GM19324 (cell line): Measurements from ENCODE around the gene MIR17HG.
"Not testable (repeated sequence)": the region's sequence is repeated elsewhere in the genome, so short reads cannot be mapped to it uniquely, and the experiment has no call there.

ENCODE experiments used
- ATAC-seq: cut with Tn5 transposase; IDR thresholded peaks from one replicate; pipeline ENCODE4 v1.9.1; 2021; ENCODE audit warnings: mild to moderate bottlenecking, moderate library complexity; ENCODE audit not compliant: unreplicated experiment, low FRiP score

The MIR17HG gene

DNA sequence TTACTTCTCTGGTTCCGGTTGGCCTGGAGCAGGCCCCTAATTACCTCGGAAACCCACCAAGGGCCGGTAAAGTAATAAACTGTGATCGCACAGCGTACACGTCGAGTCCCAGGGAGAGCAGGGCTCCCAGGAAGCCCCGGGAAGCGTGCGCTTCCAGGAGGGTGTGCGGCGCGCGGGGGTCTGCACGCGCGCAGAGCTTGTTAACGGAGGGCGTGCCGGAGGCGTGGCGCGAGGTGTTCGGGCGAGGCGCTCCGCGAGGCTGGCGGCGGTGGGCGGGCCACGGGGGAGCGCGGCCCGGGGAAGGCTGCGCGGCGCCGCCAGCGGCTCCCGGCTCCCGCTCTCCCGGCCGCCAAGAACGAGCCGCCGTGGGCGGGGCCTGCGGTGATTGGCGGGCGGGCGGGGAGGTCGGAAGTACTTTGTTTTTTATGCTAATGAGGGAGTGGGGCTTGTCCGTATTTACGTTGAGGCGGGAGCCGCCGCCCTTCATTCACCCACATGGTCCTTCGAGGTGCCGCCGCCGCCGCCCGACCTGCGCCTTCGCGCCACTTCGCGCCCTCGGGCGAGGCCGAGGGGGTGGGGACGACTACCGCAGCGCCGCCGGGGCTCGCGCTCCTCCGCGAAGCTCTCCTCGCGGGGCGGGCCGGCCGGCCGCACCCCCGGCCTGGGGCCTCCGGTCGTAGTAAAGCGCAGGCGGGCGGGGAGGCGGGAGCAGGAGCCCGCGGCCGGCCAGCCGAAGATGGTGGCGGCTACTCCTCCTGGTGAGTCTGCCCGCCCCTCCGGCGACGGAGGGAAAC is at the start of gene MIR17HG:
TSS of gene MIR17HG (plus strand) at position 486 of the 794 bp plus-strand sequence.
- ATAC-seq, result peak; percentile 66

DNA sequence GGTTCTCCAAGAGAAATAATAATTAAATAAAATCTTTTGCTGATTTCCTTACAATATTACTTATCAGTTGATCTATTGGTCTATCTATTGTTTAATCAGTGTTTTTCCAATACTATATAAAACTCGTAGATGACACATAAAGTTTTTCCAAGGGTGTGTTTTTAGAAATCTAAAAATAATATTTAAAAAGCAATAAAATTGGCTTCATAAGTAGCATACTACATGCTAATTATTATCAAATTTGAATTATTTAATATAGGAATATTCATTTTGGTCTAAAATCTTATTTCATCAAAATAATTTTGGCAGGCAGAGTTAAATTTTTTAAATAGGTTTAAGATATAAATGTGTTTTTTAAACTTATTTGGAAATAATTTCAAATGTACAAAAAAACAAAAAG is 49.4 kb upstream of the MIR17HG start:
- no peak for ATAC-seq

DNA sequence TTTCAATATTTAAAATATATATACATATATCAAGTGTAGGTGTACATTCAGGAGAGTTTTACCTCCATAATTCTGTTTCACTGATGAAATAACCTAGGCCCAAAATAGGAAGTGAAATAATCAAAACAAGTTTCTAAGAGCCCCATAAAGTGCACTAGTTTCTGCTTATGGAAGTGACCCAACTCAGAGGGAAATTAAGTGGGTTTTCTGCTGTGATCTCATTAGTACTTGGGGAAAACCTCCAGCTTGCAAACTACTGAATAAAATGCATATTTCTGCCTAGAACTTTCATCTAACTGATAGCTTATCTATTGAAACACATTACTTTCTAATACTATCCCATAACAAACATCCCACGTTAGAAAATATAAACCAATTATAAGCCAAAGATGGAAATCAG is 45.4 kb upstream of the MIR17HG start:
- ATAC-seq, result peak; percentile 81

DNA sequence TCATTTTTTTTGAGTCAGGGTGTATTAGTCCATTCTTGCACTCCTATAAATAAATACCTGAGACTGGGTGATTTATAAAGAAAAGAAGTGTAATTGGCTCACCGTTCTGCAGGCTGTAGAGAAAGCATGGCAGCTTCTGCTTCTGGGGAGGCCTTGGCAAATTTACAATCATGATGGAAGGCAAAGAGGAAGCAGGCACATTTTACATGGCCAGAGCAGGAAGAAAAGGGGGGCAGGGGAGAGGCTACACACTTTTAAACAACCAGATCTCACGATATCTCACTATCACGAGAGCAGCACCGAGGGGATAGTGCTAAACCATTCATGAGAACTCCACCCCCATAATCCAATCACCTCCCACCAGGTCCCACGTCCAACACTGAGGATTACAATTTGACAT is 44.5 kb upstream of the MIR17HG start:
- ATAC-seq, result no peak

DNA sequence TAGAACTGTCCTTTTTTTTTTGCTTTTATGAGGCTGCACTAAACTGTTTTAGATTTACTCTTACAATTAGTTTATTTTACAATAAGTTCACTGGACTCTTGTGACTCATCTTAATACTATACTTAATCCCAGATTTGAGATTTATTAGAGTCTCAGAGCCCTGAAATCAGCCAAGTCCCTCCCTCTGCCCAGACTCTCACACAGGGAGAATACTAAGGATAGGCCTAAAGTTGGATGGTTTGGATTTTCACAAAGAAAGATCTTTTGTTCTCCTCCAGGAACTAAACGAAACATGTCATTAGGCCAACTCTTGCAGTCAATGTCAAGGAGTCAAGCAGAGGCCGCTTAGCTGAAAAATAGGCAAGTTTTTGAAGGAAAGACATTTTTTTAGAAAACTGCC is 42.7 kb upstream of the MIR17HG start:
- ATAC-seq, result no peak

DNA sequence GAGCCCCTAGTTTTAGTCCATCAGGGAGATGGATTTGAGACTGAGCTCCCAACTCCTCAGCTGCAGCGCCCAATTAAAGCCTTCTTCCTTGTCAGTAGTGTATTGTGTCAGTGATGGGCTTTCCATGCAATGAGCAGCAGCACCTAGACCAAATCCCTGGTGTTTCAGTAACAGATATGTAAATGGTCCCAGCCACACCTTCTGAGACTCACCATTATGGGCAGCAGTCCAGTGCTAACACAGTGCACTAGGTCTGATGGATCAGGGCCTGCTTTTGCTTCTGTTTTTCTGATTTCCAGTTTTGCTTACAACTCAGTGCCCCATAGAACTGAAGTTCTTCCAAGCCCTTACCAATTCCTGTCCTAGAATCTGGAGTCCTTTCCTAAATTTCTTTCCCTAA is 41.8 kb upstream of the MIR17HG start:
- no peak for ATAC-seq

DNA sequence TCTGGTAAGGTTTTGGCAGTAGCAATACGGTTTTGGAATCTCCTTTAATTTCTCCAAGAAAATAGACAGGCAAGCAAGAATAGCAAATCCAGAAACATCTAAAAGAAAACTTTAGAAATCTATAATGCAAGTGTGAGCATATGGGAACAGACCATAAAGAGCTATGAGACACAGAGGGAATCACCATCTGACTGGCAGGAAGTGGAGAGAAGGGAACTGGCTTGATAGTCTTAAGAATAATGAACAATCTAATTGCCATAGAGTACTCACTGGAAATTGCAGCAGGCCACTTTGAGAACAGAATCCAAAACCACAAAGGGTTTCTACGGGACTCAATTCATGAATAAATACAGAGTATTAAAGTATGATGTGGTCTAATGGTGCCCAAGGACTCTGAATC is 39.6 kb upstream of the MIR17HG start:
- no peak for ATAC-seq

DNA sequence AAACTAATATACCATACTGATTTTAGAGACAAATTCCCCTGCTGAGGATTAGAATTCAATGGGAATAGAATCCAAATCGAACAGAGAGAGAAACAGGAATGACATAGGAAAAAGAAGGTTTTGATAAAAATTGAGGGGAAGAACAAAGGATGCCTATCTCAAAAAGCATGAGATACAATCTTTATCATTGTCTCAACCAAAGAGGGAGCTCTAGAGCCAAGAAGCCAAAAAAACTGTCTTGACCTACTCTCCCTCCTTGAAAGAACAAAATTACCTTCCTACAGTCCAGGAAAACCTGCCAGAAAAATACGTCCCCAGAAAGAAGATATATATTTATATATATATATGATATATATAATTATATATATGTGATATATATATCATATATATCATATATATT is 39.2 kb upstream of the MIR17HG start:
- no peak for ATAC-seq

DNA sequence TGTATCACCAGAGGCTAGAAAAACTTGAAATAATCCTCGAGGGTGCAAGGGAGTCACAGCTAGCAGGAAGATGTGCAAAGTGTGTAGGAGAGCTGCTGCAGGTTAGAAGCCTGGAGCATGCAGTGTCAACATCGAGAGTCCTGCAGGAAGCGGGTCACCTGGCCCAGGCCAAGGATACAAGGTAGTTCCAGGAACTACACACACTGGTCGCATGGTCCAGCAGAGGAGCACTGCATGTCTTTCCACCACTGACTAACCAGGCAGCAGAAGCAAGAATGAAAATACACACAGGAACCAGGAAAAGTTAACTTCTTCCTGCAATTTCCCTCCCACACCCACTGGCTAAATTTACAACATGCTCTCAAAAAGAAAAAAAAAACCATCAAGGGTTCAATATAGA is 36.0 kb upstream of the MIR17HG start:
- no peak for ATAC-seq

DNA sequence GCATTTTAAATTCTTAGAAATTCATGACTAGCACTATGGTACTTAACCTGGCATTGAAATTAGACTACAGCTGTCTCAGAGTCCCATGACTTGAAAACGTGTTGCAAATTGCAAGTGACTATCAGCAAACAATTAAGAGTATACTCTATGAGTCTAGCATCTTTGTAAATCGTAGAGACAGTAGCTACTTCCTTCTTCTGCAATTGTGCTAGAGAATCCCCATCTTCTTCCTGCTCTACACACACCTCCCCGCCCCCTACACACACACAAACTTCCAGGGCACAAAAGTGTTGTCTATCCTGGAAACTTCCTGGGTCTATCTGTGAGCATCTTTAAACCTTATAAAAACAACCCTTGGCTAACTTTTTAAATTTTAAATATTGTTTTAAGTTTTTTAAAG is 35.2 kb upstream of the MIR17HG start:
- no peak for ATAC-seq

DNA sequence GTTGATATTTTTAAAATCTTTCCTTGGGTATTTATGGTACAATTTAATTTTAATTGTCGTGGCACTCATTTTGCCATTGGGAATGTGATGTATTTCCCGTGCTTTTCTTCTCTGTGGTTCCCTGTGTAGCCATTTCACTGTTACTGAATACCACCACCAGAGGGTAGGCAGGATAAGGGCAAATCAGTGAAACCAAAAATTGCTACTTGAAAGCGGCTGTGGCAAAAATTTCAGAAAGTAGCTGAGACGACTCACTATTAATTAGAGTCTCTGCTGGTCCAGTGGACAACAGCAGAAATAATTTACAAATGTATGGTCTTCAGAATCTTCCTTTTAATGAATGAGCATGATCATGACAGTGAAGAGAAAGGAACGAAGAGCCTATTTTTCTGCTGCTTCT is 34.4 kb upstream of the MIR17HG start:
- peak; percentile 90 for ATAC-seq

DNA sequence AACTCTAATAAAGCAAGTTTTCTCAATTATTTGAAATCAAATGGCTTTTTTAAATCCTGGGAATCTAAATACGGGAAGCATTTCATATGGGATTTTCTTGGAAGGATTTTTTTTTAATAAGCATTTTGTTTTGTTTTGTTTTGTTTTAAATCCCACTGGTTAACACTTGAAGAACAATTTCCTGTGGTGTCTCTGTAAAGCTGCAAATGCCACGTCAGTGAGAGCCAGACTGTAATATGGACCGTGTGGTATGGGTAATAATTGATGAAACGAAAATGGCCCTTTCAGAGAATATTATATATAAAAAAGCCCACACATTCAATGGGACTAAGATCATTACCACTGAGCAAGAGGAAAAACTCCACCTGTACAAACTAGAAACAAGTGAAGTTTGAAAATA is 33.9 kb upstream of the MIR17HG start:
- peak; percentile 55 for ATAC-seq

DNA sequence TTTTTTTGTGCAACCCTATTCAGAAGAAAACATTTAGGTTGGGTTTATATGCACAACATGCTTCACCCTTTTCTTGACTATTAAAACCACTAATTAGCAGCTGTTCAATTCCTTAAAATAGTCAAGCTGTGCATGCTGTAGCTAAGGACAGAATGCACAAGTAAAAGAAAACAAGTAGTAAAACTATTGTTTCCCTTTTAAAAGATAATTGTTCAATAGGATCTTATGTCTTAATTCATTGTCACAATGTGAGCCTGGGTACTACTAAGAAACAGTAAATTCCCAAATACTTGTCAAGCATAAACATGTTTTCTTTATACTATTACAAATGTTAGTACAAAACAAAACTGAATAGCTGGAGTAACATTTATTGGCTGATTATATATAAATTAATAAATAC is 32.6 kb upstream of the MIR17HG start:
- no peak for ATAC-seq

DNA sequence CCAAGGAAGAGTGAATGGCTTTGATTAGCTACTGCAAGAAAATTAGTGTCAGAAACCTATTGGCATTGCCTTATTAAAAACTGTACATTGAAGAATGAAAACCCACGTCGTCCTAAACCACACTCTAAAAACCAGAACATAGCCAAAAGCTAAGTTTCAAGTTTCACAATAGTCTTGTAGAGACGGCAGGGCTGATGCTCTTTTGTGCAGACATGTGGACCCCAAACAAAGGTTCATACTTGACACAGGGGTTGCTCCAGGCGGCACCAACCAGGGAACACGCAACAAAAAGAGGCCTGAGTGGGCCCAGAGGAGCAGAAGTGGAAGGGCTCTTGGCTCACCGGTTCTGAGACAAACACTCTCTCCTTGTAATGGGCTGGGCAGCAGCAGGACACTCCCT is 28.6 kb upstream of the MIR17HG start:
- ATAC-seq, result no peak

DNA sequence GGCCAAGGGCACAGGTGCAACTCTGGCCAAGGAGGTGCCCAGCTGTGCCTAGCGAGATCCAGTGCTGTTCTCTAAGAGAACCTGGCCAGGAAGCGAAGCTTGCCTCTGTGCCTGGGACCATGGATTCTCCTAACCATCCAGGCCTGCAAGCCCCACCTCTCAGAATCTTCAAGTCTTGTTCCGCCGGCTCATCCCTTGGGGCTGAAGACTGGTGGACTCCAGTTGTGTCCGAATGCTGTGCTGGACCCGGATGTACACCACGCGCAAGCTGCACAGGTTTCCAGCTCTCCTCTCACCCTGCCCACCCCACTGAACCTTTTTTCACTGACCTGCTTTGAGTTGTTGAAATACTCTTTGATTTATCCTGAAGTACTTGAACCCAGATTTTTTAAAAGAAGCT is 27.5 kb upstream of the MIR17HG start:
- no peak for ATAC-seq

DNA sequence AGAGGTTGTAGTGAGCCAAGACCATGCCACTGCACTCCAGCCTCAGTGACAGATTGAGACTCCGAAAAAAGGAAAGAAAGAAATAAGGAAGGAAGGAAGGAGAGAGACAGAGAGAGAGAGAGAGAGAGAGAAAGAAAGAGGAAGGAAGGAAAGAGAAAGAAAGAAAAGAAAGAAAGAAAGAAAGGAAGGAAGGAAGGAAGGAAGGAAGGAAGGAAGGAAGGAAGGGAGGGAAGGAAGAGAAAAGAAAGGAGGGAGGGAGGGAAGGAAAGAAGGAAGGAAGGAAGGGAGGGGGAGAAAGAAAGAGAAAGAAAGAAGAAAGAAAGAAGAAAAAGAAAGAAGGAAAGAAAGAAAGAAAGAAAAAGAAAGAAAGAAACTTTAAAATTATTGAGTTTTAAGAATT is 26.5 kb upstream of the MIR17HG start:
- not testable (repeated sequence) for ATAC-seq

DNA sequence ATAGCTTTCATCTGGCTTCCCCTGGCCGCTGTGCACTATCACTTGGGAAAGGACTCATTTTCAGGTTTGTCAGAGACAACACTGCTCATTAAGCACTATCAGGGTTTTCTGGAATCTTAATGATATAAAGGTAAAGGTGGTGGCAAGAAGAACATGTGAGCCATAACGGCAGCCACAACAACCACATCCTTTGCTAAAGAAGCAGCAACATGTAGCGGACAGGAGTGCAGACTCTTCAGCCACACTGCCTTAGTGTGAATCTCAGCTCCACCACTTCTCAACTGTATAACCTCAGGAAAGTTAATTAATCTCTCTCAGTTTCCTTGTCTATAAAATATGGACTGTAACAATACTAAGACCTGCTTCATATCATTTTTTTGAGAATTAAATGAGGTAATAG is 24.1 kb upstream of the MIR17HG start:
- no peak for ATAC-seq

DNA sequence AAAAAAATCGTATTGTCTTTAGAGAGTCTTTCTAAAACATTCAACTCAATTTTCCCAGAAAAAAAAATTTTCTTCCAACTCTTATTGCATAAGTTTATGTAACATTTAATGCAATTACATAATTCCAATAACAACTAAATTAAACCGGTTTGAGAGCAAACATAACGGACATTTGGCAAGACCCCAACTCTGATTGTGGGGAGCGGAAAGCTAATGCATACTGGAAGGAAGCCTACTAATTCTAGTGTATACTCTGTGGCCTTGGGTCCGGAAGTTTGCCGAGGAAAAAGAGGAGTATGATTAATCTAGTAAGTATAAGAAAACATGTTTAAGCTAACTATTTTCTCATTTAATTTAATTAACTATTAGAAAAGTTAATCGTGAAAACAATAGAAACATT is 21.3 kb upstream of the MIR17HG start:
- no peak for ATAC-seq

DNA sequence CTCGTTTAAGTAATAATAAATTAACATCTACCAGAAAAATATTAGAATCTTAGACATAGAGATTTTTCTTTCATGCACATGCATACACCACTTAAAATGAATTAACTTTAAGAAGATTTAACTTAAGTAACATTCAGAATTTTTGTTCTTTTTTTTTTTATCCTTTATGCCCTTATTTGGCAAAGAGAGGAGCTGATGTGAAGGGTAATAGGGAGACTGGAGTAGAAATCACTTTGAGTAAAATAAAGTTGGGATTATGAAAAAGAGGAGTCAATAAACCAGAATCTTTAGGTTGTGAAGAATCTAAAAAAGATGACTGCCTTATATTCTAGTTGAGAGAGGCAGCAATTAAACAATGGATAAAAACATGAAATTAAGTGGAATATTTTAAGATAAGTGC is 18.8 kb upstream of the MIR17HG start:
- no peak for ATAC-seq

DNA sequence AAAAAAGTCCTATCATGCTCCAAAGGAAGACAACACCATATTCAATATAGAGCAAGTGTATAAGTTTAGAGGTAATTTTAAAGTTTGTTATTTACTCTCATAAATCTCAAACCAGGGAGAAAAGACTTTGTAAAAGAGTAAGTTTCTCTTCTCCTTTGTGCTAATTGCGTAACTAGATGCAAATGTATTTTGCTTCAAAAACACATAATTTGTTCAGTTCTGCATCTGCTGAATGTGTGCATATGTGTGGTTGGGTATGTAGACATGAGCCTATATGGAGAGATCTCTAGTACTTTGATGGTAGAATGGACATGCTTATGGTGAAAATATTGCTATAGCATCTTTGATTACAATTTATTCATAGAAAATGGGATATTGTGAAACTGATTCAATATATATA is 17.8 kb upstream of the MIR17HG start:
- no peak for ATAC-seq

DNA sequence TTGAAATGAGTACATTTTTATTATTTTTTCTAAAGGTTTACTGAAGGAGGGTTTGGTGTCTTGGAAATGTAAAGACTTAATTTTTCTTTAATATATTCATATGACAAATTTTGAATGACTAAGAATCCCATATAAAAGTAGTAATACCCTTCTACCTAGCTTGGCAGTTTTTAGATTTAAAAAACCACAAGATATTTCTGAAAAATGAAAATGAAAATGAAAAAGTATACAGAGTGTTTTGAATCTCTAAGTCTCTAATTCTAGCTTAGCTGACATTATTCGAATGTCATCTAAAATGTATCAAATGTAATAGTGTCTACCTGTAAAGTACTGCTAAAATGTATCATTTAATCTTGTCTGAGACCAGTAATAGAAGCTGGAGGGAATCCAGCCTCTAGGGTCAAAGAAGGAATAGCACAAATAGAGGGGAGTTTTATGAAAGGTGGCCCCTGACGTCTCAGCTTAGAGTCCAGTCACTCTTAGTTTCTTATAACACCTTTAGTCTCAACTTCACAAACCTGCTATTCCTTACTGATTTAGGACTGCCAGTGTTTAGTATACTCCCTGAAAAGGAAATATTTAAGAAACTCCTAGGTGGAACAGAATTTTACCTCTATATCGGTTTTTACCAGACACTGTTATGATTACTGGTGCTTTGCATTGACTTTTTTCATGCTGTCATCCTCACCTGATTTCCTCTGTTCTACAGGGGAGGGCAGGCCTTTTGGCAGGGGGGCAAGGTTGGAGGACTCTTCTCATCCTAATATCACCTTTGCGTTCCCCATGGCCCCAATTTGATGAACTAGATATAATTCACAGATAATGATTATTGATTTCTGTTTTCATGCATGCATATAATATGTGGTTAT is 16.2 kb upstream of the MIR17HG start:
- ATAC-seq, result peak; percentile 86

DNA sequence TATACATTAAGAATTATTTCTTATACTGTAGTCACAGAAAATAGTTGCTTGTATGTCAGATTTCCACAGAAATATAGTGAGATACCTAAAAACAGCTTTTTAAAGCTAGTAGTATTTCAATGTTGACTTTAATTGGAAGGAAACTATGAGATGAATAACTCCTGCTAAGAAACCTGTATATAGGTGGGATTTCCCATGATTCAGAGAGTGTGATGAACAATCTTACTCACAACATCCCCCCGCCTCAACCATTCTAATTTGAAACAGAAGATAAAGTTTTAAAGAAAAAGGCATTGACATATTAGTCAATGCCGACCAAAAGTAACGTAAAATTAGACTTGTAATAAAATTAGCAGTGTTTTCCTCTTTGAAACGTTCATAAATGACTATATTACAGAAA is 1.4 kb upstream of the MIR17HG start:
- no peak for ATAC-seq
